COLO829 (cell line): Measurements from ENCODE around the gene FRMD5.
"Not testable (repeated sequence)": the region's sequence is repeated elsewhere in the genome, so short reads cannot be mapped to it uniquely, and the experiment has no call there.

Experiments used
- DNase-seq: peaks from one replicate; pipeline ENCODE4 v3.0.0; 2012; ENCODE audit warnings: low spot score

Gene FRMD5

DNA sequence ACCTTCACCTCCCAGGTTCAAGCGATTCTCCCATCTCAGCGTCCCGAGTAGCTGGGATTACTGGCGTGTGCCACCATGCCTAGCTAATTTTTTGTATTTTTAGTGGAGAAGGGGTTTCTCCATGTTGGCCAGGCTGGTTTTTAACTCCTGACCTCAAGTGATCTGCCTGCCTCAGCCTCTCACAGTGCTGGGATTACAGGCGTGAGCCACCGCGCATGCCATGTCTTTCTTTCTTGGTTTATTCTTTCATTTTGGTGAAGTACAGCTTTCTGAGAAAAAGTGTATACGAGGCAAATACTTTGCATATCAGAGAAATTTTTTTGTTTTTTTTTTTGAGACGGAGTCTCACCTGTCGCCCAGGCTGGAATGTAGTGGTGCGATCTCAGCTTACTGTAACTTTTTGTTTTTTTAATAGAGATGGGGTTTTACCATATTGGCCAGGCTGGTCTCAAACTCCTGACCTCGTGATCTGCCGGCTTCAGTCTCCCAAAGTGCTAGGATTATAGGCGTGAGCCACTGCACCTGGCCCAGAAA, 363.5 kb downstream of the FRMD5 start:
- not testable (repeated sequence) for DNase-seq

DNA sequence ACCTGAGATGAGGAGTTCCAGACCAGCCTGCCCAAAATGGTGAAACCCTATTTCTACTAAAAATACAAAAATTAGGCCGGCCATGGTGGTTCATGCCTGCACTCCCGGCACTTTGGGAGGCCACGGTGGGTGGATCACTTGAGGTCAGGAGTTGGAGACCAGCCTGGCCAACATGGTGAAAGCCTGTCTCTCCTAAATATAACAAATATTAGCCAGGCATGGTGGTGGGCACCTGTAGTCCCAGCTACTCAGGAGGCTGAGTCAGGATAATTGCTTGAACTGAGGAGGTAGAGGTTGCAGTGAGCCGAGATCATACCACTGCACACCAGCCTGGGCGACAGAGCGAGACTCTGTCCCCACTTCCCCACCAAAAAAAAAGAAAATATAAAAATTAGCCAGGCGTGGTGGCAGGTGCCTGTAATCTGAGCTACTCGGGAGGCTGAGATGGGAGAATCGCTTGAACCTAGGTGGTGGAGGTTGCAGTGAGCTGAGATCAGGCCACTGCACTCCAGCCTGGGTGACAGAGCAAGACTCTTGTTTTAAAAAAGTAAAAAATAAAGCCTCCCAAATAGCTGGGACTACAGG, 364.3 kb downstream of the FRMD5 start:
- DNase-seq, result not testable (repeated sequence)

DNA sequence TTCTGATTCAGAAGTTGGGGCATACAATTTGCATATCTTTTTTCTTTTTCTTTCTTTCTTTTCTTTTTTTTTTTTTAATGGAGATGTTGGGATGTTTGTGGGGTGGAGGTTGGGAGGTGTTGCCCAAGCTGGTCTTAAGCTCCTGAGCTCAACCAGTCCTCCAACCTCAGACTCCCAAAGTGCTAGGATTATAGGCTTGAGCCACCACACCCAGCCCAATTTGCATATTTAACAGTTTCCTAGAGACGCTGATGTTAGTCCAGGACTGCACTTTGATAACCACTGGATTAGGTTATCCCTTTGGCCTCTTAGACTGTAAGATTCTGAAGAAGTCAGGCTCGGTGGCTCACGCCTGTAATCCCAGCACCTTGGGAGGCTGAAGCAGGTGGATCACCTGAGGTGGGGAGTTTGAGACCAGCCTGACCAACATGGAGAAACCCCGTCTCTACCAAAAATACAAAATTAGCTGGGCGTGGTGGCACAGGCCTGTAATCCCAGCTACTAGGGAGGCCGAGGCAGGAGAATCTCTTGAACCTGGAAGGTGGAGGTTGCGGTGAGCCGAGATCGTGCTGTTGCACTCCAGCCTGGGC, 365.0 kb downstream of the FRMD5 start:
- DNase-seq, result not testable (repeated sequence)

DNA sequence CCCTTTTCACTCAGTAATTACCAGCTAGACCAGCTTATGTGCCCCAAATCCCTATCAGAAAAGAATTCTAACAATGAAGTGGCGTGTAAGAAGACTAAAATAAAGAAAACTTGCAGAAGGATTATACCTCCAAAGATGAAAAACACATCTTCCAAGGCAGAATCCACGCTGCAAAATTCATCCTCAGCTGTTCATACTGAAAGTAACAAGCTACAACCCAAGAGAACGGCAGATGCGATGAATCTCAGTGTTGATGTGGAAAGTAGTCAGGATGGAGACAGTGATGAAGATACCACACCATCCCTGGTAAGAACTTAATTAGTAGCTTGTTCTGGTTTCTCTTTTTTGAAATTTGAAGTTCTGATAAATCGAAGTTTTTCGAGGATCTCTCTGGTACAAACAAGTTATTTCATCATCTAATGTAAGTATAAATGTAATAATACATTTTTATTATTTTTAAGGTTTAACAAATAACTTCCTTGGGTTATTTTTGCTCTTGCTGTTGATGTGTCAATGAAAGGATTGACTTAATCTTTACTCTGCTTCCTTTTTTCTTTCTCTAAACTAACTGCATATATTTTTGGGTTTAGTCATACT, 366.9 kb downstream of the FRMD5 start:
- DNase-seq, result no peak

DNA sequence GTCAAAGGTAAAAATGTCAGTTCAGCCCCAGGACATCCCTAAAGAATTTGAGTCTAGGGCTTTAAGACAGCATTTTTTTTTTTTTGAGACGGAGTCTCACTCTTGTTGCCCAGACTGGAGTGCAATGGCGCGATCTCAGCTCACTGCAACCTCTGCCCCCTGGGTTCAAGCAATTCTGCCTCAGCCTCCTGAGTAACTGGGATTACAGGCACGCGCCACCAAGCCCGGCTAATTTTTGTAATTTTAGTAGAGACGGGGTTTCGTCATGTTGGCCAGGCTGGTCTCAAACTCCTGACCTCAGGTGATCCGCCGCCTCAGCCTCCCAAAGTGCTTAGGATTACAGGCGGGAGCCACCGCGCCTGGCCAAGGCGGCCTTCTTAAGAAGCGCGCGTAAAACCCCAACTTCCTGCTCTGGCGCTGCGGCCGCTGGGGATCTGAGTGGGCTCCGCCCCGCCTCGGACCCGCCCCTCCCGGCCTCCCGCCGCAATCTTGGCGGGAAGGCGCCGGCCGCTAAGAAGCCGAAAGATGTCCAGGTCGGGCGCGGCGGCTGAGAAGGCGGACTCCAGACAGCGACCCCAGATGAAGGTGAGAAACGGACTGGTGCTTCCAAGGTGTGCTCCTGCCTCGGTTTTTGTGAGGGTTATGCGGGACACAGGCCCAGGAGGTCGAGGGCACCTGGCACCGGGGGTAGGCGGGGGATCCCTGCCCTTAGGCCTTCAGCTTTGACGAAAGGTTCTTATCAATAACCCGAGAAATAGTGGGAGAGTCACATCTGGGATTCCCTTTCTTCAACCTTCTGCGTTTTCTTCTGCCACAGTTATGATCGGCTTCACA, 368.3 kb downstream of the FRMD5 start, which contains the start of gene WDR76:
Gene WDR76 (plus strand): TSS at position 495 of the 834 bp plus-strand sequence. CDS start 31 bp downstream, at position 526.
- peak; percentile 42 for DNase-seq

DNA sequence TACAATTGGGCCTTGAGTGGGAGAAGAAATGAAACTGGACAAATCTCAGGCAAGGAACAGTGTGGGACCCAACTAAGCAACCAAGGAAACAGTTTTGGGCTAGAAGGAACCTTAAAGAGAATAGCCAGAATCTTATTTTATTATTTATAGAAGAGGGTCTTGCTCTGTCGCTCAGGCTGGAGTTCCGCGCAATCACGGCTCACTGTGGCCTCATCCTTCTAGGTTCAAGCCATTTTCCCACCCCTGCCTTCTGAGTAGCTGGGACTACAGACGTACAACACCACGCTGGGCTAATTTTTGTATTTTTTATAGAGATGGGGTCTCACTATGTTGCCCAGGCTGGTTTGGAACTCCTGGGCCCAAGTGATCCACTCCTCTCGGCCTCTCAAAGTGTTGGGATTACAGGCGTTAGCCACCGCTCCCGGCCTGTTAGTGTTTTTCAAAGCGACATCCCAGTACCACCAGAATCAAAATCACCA, 369.0 kb downstream of the FRMD5 start:
- DNase-seq, result no peak

DNA sequence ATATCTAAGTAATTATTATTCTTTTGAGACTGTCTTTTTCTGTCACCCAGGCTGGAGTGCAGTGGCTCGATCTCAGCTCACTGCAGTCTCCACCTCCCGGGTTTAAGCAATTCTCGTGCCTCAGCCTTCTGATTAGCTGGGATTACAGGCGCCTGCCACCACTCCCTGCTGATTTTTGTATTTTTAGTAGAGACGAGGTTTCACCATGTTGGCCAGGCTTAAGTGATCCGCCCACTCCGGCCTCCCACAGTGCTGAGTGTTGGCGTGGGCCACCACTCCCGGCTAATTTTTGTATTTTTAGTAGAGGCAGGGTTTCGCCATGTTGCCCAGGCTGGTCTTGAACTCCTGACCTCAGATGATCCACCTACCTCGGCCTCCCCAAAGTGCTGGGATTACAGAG, 369.8 kb downstream of the FRMD5 start:
- not testable (repeated sequence) for DNase-seq

DNA sequence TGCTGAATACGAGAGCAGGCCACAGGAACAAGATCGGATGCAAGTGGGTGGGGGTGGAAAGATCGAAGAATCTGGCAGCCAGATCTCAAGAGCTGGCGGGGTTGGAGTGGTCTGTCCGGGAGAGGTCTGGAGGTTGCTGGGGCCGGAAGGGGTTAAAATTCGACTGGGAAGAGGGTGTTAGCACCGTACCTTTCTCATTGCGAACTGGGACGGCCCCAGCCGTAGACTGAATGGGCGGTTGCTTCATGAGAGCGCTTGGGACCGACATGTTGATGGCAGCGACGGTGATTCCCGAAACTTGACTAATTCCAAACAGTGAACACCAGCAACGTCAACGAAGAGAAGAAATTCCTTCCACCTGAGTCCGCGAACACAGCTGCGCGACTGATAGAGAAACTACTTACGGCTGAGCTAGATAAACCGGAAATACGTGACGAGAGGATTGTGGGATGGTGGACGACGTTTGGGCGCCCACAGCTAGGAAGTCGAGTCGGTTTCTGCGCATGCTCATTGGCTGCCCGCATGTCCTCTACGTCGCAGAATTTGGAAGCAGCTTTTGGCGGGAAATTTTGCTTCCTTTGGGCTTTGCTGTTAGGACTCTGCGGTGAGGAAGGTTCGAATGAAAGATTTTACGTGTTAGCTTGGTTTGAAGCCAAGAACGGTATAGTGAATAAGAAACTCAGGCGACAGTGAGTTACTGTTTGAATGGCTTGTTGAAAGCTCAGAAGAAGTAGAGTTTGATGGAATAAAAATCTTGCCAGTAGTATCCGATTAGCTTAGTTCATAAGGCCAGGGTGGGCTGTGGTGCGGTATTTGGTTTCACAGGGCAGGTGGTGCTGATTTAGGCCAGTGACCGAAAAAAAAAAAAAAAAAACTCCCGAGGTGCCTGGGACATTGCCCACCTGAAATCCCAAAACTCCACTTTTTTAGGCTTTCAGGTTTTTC, 370.5 kb downstream of the FRMD5 start, which contains the start of gene MFAP1:
Gene MFAP1 (minus strand): TSS at position 389 of the 945 bp plus-strand sequence. CDS start 121 bp downstream, at position 268.
- DNase-seq, result peak; percentile 95

DNA sequence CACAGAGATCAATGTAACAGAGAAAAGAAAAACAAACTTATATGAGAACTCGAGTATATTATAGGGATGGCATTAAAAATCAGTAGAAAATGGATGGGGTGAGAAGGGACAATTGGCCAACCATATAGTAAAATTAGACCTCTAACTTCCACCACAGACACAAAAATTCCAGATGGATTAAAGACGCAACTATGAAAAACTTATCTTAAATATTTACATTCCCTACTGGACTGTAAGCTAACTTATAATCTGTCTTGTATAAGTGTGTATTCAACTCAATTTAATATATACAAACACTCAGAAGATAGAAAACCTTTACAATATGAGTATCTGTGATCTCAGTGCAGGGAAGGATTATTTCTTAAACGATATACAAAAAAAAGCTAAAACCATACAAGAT, 373.6 kb downstream of the FRMD5 start:
- no peak for DNase-seq
